HTR-8/SVneo (cell line): ENCODE measurements around the gene UBAC1.
A peak's percentile ranks its signal among the peaks of the same experiment; 100 is the strongest.

ENCODE experiments used
- DNase-seq: peaks from one replicate; pipeline ENCODE4 v3.0.0; 2011; ENCODE audit warnings: low spot score, mixed read lengths; ENCODE audit not compliant: insufficient read length
- FAIRE-seq: peaks from 2 replicates; lab custom pipeline; 2011; peaks lifted over from hg19 to GRCh38; lab: Jason Lieb, UNC

UBAC1 gene, protein sequence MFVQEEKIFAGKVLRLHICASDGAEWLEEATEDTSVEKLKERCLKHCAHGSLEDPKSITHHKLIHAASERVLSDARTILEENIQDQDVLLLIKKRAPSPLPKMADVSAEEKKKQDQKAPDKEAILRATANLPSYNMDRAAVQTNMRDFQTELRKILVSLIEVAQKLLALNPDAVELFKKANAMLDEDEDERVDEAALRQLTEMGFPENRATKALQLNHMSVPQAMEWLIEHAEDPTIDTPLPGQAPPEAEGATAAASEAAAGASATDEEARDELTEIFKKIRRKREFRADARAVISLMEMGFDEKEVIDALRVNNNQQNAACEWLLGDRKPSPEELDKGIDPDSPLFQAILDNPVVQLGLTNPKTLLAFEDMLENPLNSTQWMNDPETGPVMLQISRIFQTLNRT

DNA sequence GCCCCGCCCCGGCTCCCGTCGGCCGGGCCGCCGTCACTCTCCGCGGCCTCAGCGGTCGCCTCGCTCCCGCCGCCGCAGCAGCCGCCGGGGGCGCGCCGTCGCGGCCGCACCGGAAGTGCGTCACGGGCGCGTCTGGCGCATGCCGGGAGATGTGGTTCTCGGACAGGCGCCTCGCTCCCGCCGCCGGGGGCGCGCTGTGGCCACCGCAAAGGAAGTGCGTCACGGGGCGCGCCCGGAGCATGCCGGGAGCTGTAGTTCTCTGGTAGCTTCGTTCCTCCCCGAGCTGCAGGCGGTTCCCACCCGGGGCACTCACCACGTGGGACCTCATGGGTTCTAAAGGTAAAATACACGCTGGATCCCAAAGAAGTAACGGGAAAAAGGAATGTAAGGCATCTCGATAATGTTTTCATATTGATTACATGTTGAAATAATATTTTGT is at the start of gene UBAC1:
UBAC1 (minus strand) TSS at position 97 of the 439 bp plus-strand sequence. CDS start 211 bp downstream, outside the sequence.
- FAIRE-seq: no peak
- DNase-seq: peak; percentile 97

DNA sequence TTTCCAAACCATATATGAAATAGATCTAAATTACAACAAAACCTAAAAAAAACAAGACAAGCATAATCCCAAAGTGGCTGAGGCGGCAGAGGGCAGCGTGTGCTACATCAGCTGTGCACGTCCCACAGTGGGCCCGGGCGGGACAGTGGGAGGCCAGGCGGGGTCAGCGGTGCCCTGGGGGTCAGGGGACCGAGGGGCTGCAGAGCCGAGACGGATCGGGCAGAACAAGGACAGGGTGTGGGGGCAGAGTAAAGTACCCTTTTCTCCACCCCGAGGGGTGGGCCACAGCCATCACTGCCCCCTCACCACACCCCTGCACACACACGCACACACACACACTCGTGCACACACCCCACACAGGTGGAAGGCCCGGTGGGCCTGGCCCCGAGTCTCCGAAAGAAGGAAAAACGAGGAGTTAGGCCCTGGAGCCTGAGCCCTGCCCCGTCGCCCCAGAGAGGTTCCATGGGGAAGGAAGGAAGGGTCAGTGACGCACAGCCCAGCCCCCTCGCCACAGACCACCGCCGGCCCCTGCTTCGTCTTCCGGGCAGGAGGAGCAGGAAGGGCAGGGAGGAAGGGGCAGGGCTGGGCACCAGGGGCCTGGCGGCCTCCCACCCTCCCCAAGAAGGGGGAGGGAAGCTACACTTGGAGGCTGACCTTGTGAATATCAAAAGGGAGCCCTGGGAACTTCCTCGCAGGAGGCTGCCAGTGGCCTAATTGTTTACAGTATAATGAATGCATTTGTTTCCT is 49.6 kb upstream of the UBAC1 start:
- FAIRE-seq (no peak), DNase-seq (no peak)

DNA sequence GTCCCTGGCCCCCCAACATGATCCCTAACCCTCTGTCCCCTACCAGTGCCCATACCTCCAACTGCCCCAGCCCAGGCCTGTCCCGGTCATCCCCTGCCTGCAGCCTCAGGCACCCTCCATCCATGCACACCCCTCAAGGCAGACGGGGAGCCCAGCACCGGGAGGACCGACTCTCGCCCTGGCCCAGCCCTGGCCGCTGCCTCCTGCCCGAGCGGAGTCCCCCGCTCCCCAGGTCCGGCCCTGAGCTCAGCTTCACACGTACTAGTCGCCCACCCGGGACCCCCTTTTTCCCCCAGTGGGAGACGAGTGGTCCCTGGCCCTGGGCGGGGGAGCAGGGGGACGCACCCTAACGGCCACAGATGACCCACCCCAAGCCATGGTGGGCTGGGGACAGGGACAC is 49.0 kb upstream of the UBAC1 start:
- DNase-seq: no peak
- FAIRE-seq: no peak

DNA sequence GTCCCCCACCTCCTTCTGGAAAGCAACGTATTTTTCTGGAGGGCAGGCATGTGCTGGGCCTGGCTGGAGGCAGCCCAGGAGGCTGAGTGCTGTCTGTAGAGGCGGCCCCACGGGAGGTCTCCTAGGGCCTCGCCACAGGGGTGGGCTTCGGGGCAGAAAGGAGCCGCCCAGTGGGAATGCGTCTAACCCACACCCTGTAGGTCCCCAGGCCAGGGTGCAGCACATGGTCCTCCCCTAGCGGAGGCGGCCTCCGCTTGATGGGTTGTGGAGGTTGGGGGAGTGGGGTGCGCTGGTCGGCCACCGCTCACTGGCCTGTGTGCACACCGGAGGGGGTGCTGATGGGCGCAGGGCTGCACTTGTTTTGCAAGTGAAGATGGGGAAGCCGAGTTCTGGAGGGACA is 48.3 kb upstream of the UBAC1 start:
- no peak for DNase-seq
- FAIRE-seq: no peak

DNA sequence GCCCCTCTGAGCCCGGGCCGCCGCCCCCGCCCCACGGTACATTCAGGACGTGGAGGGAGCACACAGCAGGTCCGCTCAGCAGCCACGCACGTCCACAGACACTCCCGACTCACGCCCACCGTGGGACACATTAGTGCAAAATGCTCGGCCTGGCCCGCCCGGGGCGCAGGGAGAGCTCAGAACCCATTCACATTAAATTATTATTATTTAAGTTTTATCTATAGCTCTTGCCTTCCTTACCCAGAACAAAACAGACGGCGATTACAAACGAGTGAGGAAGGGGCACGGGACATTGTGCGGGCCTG is 47.5 kb upstream of the UBAC1 start:
- FAIRE-seq: no peak
- DNase-seq: no peak

DNA sequence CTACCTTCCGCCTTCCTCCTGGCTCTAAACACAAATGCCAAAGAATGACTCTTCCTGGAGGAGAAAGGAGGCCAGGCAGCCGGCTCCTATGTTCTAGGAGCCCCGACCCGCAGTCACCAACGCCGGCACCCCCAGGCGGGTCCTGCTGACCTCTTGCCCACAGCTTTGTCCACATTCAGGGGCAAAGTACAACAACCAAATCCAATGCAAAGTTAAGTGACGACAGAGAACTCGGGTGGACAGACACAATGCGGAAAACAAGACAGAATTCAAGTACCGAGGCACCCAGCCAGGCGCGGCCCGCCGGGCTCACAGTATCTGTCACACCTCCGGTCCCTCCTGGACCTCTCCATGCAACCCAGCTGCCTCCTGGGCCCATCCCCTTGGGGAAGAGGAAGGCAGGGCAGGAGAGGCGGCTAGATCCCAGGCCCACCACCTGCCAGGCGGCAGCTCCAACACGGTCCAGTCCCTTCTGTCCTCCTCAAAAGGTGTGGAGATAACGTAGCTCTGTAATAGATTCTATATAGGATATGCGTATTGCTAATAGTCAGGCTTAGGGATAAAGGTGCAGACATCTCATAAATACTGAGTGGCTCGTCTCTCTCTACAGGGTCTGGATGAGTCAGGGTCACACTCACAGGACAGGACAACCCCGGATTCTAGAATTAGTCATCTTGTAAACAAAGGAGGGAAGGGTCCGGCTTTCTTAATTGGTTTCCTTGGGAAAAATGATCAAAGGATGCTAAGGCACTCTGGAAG is 46.9 kb upstream of the UBAC1 start:
- peak; percentile 67 for DNase-seq
- no peak for FAIRE-seq

DNA sequence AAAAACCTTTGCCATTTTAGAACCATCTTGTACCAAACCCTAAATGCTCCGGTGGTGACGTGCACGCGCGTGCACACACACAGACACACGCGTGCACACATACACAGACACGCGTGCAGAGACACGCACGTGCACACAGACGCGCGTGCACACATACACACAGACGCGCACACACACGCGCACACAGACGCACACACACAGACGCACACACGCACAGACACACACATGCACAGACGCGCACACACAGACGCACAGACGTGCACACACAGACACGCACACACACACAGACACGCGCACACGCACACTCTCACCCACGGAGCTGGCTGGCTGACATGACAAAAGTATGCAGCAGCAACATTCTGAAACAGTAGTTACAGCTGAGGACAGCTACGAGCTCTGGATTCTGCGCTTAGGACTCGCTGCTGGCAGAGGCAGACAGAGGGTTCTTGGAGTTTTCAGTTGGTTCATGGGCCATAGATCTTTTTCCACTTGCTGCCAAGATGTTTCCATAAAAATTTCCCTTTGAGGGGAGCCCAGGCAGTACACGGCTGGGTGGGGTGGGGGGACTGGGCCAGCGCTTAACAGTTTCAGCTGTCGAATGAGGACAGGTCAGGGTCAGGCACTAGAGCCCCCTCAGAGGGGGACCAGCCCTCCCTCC is 46.2 kb upstream of the UBAC1 start:
- FAIRE-seq: no peak
- DNase-seq: no peak

DNA sequence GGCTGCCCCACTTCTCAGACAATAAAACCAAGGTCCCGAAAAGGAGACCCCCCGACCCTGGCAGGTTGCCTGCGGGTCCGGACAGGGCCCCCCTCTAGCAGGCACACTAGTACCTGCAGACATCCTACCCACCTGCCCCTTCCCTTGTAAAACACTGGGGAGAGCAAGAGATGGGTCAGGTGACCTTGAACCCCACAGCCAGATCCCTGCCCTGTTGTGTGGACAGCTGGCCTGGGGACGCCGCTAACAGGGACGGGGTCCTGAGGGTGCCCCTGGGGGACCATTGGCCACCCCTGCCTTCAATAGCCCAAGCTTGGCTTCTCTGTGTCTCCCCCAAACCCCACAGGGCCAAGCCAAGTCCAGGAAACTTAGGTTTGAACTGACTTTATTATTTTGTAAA is 45.0 kb upstream of the UBAC1 start:
- no peak for DNase-seq
- no peak for FAIRE-seq

DNA sequence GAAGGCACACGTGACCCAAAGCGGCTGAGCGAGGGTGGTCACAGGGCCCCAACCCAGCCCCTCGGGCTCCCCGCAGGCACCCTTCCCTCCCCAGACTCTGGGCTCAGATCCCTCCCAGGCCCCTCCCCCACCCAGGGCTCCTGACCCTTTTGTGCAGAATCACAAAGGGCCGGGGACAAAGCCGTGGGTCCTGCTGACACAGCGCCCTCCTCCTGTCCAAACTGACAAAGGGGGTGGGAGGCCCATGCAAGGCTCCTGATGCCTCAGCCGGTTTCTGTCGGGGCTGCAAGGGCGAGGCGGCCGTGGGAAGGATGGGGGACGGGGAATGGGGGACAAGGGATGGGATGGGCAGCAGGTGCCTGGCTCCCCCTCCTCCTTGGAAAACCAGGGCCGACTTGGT is 43.5 kb upstream of the UBAC1 start:
- no peak for DNase-seq
- FAIRE-seq: no peak

DNA sequence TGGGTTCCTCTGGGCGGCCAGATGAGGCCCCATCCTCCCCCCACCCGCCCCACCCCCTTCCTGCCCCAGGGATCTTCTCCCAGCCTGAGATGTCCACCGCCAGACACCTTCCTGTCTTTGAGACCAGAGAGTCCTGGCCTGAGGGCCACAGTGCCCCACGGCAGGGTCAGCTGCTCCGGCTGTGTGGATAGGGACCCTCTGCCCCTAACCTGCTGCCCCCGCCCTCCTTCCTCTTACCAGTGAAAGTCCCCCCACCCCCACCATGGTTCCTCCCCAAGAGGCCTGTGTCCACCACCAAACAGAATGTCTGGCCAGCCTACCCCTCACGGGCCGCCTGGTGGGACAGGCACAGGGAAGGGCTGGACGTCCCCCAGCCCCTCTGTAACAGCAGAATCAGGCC is 43.0 kb upstream of the UBAC1 start:
- no peak for DNase-seq
- no peak for FAIRE-seq

DNA sequence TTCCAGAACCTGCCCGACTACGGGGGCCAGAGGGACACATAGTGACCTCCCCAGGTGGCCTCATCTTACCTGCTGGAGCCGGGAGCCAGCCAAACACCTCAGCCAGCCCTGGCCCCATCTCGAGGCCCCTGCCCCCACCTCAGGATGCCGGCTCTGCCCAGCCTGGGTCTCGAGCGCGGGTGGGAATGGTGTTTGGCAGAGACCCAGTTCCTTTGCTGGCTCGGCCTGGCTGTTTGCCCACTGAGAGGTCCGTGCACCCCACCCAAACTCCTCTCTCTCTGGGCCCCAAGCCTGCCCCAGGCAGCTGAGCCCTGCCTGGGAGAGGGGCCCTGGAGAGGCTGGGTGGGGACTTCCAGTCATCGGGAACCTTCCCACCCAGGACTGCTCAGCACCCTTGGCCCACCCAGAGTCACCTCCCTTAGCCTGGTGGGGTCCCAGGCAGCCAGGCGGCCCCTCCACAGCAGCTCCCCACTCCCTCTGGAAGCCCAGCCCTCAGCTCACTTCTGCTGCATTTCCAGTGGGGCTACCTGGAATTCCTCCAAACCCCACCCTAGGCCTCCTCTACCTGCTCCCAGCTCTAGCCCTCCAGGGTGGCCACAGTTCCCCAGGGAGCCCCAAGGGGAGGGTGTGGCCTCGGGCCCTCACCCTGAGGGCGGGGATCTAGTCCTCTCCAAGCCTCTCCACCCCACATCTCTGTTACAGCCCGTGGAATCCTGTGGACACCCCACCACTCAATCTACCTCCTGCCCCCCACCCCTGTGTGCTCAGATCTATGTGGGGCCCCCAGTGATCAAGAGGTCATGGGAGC is 42.4 kb upstream of the UBAC1 start:
- no peak for FAIRE-seq
- no peak for DNase-seq

DNA sequence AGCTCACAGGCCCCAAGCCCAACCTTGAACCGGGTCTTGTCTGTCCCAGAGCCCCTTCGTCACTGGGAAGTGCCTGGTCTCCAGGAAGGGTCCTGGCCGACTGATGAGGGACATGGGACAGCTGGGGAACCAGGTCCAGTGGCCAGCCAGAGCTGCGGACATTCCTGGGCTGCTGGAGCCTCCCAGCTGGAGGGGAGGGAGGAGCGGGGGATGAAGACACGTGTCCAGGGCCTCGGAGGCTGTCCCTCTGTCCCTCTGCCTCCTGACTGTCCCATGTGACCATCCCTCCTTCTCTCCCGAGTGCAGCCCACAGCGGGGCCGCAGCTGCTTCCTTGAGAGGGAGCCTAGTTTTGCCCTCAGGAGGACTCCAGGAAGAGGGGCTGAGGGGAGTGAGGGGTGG is 41.7 kb upstream of the UBAC1 start:
- no peak for FAIRE-seq
- no peak for DNase-seq

DNA sequence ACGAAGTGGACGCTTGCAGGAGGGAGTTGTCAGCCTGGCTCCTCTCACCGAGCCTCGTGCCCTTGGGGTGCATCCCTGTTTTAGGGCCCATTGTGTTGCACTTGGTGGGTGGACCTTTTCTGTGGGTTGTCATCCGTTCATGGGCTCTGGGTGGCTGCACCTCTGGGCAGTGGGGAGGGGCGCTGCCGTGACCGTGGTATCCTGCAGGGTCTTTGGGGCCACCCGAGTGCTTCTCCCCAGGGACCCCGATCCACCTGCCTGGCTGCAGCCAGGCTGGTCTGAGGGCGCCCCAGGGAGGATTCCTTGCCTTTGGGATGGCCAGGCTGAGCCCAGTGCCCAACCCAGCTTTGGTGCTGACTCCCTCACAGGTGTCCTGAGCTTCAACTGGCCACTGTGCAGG is 41.0 kb upstream of the UBAC1 start:
- DNase-seq (no peak), FAIRE-seq (no peak)

DNA sequence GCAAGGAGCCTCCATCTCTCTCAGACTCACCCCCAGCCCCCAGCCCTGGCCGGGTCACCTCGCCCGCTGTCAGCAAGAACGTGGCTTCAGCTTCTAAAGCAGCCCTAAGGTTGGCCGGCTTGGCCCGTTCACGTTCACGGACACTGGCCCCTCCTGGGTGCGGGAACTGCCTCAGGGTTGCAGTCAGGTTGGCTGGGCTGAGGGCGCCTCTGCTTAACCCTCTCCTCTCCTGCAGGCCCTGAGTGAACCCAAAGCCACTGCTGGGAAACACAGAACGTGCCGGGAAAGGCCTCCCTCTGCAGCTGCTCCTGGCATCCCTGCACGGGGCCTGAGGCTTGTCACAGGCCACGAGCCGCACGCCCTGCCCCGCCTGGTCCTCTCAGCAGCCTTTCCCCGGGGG is 40.1 kb upstream of the UBAC1 start:
- DNase-seq (no peak), FAIRE-seq (no peak)

DNA sequence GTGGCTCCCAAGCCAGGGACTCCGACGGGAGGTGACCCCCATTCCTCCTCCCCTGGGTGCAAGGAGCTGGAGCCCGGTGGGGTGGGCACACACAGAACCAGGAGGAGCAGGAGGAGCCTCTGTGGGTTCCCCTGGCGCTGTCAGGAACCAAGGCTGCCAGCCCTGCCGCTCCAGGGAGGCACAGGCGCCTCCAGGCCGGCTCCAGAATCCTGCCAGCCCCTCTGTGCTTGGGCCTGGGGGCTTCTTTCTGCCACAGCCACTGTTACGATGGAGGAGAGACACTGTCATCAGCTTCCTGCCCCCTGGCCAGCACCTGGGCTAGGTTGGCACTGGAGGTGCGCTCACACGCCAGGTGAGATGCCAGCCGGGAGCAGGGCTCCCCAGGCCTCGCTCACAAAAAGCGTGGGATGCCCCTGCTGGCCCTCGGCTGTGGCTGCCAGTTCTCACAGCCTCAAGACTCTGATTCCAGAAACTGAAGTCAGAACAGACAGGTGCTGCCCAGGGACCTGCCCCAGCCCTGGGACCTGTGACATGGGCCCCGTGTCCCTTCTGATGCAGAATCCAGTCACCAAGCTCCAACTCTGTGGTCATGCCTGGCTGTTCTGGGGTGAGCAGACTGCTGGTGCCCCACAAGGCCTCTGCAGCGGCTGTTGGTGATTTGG is 37.4 kb upstream of the UBAC1 start:
- no peak for FAIRE-seq
- DNase-seq: no peak

DNA sequence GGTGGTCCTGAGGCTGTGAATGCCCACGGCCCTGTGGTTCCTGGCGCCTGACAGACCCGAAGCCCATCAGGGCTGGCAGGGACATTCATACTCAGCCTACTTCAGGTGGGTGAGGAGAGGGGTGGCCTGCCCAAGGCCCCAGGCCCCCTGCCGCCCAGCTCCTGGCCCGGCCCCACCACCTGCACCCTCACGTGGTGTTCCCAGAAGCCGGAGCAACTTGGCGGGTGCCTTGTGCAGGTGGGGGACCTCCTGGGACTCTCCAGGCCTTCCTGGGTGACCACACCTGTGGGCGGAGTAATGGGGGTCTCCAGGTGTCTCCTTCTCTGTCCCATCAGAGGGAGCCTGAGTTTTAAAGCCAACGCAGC is 36.8 kb upstream of the UBAC1 start:
- no peak for FAIRE-seq

DNA sequence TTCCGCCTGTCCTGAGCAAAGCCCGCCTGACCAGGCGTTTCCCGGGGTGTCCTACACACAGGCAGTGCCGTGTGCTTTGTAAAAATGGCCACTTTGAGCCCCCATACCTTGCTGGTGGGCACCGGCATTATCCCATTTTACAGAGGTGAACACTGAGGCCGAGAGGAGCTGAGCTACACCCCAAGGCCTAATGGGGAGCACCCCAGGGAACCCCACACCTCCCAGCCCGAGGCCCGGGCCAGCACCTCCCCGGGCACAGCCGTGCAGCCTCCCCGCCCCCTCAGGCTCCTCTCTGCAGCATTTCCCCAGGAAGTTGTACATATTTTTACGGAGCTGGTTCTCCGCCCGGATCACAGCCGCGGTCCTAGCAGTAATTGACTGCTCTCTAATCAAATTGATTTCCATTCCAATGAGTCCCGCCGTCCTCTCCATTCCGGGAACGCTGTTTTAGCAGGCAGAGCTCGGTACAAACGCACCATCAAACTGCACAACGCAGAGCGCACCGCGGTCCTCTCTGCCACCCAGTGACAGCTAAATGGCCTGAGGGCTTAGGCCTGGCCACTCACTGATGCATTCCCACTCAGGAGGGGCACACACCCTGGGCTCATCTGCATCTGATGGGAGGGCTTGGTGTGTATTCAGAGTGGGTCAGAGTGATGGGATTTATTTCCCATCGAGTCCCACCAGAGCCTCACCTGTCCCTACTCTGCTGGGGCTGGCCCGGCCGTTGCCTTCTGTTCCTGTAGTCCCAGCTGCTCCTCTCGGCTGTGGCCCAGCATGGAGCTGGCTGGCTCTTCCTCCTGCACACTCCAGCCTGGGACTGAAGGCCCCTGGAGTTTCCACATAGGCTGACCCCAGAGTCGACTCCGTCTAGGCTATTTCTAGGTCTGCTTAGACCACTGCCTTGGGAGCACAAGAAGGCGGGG is 36.2 kb upstream of the UBAC1 start:
- no peak for FAIRE-seq
- DNase-seq: no peak

More for the DNA sequence above, 36.8 kb upstream of the UBAC1 start:
- no peak for DNase-seq

DNA sequence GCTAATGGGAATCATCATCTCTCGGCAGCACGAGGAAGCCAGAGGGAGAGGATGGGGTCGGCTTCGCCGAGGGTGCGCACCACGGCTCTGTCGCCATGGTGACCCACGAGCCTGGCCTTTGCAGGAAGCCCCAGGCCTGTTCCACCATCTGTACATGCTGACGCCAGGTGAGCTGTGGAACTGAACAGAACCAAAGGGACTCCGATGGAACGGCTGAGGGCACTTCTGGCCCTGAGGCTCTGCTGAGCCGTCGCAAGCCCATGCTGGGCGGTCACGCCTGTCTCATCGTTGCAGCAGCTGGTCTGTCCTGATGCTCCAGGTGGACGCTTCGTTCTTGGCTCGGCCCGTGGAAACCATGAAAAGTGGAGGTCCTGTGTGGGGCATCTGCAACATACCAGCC is 34.6 kb upstream of the UBAC1 start:
- no peak for FAIRE-seq
- no peak for DNase-seq
